GM18508 (cell line): ENCODE measurements around the gene AVEN.
"Not testable (repeated sequence)": the region's sequence is repeated elsewhere in the genome, so short reads cannot be mapped to it uniquely, and the experiment has no call there.

Source experiments
- ATAC-seq: cut with Tn5 transposase; IDR thresholded peaks from one replicate; pipeline ENCODE4 v1.9.1; 2021; ENCODE audit warnings: moderate number of reproducible peaks; ENCODE audit not compliant: insufficient read depth, unreplicated experiment

Gene AVEN

GRCh38 chr15:34043813-34044212 lies 4.8 kb upstream of the AVEN start:
- ATAC-seq = no peak

DNA sequence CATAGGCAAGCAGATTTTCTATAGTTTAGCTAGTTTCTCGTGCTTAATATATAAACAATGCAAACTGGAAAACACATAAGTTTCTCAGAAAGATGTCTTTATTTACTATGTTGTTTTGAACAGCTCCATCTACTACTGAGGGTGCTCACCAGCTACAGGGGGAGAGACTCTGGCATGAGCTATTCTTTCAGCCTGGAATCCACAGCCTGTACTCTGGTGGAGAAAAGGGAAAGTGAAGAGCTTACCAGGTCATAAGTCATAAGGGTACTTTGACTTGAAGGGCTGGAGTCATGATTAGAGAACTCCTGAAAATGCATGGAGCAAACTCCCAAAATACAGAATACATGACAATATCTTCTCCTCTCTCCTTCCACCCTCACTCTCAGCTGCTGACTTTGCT lies 4.4 kb upstream of the AVEN start:
- no peak for ATAC-seq

- no peak for ATAC-seq
Measured at GRCh38 chr15:34039790-34040113, 748 bp upstream of the AVEN start.

DNA sequence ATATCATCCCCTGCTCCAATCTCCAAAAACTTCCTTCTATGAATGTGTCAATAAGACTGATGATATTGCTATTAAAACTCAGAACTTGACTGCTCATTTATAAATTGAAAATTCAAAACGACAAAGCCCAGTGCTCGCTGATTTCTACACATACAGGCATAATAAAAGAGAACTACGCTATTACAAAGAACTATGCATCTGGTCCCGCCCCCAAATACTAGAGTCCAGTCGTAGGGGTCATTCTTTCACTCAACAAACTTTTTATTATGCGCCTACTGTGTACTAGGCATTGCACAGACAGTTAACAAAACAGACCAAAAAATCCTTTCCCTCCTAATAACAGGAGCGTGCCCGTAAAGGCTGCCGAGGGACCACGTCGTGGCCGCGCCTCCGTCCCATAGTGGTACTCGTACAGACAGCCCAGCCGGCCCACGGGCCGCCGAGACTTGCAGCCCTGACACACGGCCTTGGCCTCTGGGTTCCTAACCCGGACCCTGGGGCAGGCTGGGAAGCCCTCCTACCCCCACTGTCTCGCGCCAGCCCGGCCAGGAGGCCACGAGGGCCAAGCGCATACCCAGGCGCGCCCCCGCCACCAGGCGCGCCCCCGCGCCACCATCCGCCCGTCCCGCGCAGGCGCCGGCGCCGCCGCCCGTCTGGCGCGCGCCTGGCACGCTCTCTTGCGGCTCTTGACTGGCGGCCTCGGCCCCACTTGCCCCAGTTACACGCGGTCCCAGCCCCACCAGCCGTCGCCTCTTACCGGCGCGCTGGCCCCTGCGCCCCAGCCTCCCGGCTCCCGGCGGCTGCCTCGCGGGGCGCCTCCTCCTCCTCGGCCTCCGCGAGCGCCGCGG lies 757 bp downstream of the AVEN start:
- ATAC-seq = no peak

- no peak for ATAC-seq
Measured at GRCh38 chr15:34031987-34032760, 6.8 kb downstream of the AVEN start.

- no peak for ATAC-seq
Measured at GRCh38 chr15:34027606-34028005, 11.4 kb downstream of the AVEN start.

DNA sequence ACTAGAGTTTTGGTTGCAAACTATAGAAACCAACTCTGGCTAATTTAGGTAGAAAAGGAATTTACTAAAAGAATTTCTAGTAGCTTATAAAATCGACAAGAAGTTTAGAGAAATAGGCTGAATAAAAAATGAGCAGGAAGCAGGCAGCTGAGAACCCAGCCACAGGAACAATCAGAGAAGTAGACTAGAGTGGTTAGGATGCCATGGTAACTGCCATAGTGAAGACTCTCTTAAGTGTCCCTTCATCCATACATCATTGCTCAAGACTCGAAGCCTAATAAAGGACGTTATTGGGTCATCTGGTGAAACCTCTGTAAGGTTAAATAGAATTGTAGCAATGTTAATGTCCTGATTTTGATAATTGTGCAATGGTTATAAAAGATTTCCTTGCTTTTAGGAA lies 13.8 kb downstream of the AVEN start:
- no peak for ATAC-seq

GRCh38 chr15:34023907-34024306 lies 15.1 kb downstream of the AVEN start:
- no peak for ATAC-seq

DNA sequence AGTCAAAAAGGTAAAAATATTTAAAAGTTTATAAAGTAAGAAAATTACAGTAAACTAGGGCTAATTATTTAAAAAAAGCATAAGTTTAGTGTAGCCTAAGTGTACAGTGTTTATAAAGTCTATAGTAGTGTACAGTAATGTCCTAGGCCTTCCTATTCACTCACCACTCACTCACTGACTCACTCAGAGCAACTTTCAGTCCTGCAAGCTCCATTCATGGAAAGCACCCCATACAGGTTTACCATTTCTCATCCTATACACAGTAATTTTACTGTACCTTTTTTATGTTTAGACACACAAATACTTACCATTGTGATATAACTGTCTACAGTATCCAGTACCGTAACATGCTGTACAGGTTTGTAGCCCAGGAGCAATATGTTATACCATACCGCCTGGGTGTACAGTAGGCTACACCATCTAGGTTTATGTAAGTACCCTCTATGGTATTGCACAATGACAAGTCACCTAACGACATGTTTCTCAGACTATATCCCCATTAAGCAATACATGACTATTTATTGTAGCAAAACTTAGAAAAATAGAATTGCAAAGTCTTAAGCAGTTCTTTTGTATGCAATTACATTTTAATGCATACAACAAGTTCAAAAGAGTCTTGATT lies 19.5 kb downstream of the AVEN start:
- ATAC-seq = no peak

DNA sequence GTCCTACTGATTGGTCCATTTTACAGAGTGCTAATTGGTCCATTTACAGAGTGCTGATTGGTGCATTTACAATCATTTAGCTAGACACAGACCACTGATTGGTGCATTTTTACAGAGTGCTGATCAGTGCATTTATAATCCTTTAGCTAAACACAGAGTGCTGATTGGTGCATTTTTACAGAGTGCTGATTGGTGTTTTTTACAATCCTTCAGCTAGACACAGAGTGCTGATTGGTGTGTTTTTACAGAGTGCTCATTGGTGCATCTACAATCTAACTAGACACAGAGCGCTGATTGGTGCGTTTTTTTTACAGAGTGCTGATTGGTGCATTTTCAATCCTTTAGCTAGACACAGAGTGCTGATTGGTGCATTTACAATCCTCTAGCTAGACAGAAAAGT lies 20.3 kb downstream of the AVEN start:
- not testable (repeated sequence) for ATAC-seq

- no peak for ATAC-seq
Measured at GRCh38 chr15:34018021-34018645, 20.9 kb downstream of the AVEN start.

DNA sequence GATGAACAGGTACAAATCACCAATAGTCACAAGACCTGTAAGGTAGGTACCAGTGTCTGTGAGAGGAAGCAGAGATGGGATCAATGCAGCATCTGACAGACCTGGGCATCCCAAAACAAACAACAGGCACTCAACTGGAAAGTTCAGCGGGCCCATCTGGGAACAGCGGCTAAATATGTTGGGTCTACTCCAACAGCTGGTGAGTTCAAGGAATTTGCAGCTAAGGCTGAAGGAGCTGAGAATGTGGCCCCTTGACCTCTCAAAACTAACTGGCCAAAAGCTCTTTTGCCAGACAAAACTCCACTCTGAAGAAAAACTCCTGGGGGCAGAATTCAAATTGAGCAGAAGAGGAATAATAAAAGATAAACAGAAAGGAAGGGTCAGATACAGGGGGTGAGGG lies 24.4 kb downstream of the AVEN start:
- no peak for ATAC-seq

- ATAC-seq = no peak
Measured at GRCh38 chr15:34013746-34014145, 25.3 kb downstream of the AVEN start.

- ATAC-seq = no peak
Measured at GRCh38 chr15:34012461-34013028, 26.5 kb downstream of the AVEN start.

GRCh38 chr15:34011481-34011880 lies 27.5 kb downstream of the AVEN start:
- ATAC-seq = no peak

DNA sequence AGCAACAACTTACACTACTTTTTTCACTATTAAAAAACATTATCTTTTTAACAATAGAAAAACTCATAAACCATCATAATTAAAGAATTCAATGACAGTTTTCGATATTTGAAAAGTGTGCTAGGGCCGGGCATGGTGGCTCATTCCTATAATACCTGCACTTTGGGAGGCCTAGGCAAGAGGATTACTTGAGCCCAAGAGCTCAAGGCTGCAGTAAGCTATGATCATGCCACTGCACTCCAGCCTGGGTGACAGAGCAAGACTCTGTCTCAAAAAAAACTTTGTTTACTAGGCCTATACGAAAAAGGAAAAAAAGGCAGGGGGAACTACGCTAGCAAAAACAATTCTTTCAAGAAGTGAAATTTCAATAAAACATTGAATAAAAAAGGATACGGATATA lies 28.1 kb downstream of the AVEN start:
- ATAC-seq = no peak

GRCh38 chr15:34009656-34010055 lies 29.3 kb downstream of the AVEN start:
- ATAC-seq = no peak

- no peak for ATAC-seq
Measured at GRCh38 chr15:34006381-34006780, 32.6 kb downstream of the AVEN start.

GRCh38 chr15:34001536-34001935 lies 37.5 kb downstream of the AVEN start:
- no peak for ATAC-seq

DNA sequence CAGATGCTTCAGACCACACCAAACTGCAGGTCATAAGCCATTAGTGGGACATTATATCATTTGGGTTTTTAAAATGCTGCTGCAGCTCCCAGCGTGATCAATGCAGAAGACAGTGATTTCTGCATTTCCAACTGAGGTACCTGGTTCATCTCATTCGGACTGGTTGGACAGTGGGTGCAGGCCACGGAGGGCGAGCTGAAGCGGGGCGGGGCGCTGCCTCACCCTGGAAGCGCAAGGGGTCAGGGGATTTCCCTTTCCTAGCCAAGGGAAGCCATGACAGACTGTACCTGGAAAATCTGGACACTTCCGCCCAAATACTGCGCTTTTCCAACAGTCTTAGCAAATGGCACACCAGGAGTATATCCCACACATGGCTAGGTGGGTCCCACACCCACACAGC lies 43.3 kb downstream of the AVEN start:
- ATAC-seq = not testable (repeated sequence)
